ENCODE results near the gene ADARB1.

DNA sequence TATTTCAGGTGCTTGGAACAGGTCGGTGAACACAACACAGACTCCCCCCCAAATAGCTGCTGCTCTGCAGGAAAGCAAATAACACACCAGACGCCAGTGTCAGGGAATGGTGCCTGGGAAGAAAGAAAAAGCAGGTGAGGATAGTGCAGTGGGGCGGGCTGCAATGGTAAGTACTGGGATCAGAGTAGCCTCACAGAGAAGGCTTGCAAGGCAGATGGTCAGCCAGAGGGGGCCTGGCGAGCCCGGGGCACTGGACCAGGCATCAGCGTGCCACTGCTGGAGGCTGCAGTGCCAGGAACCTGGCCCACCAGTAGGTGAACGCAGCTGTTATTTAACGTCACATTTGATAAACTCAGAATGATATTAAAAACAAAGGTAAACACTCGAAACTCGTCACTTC, 153.4 kb downstream of the ADARB1 start:
- TF ChIP-seq, protein P1, sequence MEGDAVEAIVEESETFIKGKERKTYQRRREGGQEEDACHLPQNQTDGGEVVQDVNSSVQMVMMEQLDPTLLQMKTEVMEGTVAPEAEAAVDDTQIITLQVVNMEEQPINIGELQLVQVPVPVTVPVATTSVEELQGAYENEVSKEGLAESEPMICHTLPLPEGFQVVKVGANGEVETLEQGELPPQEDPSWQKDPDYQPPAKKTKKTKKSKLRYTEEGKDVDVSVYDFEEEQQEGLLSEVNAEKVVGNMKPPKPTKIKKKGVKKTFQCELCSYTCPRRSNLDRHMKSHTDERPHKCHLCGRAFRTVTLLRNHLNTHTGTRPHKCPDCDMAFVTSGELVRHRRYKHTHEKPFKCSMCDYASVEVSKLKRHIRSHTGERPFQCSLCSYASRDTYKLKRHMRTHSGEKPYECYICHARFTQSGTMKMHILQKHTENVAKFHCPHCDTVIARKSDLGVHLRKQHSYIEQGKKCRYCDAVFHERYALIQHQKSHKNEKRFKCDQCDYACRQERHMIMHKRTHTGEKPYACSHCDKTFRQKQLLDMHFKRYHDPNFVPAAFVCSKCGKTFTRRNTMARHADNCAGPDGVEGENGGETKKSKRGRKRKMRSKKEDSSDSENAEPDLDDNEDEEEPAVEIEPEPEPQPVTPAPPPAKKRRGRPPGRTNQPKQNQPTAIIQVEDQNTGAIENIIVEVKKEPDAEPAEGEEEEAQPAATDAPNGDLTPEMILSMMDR (IDR thresholded peaks at IDR 0.05; ENCODE audit: low read depth, low read length) = no peak
- TF ChIP-seq MYC (IDR thresholded peaks at IDR 0.05; ENCODE audit: low read depth, low read length) = no peak
- TF ChIP-seq, protein P2, sequence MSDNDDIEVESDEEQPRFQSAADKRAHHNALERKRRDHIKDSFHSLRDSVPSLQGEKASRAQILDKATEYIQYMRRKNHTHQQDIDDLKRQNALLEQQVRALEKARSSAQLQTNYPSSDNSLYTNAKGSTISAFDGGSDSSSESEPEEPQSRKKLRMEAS (IDR thresholded peaks at IDR 0.05; ENCODE audit: low read depth, low read length) = no peak
- TF ChIP-seq POLR2A (IDR thresholded peaks at IDR 0.05; ENCODE audit: extremely low read depth, insufficient read length) = no peak

Measured in NB4 (cell line).